HG03196 (cell line): Measurements from ENCODE around the gene PRKN.

Experiments
- ATAC-seq: cut with Tn5 transposase; IDR thresholded peaks from one replicate; pipeline ENCODE4 v1.9.1; 2021; ENCODE audit not compliant: unreplicated experiment

Gene PRKN

GRCh38 chr6:162711376-162711775 lies 16.2 kb downstream of the PRKN start:
- no peak for ATAC-seq

GRCh38 chr6:162710936-162711335 lies 16.6 kb downstream of the PRKN start:
- no peak for ATAC-seq

DNA sequence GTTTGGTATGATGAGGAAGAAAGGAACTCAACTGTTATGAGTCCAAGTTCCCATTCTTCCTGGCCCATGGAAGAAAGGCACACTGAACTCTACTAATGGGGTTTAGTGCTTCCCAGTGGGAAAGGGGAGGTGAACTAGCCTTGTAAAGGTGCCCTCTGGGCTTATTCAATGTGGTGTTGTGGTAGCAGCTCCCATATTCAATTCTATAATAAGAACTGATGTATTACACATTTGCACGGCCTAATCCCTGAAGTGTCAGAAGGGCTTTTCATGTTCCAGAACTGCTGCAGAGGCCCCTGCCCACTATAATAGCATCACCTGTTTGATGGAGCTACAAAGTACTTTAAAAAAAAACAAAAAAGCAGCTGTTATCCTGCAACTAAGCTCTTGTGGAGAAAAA lies 17.1 kb downstream of the PRKN start:
- no peak for ATAC-seq

GRCh38 chr6:162709431-162709830 lies 18.1 kb downstream of the PRKN start:
- no peak for ATAC-seq

- no peak for ATAC-seq
Measured at GRCh38 chr6:162708971-162709370, 18.6 kb downstream of the PRKN start.

DNA sequence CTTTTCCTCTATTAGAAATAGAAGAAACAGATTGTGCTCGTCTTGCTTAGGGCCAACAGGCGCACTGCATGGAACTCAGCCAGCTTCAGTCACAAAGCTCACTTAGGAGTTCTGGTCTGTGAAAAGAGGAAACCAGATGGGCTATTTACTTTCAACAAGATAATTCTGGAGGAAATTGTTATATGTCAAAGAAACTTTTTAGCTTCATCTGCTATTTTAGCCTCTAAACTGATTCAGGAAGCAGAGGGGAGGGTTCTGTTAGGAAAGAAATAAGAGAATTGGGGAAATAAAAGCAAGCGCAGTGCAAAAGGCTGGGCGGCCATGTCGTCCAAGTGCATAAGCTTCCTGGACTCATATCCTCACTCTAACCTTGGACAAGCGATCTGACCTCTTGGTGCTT lies 21.3 kb downstream of the PRKN start:
- ATAC-seq, result no peak

GRCh38 chr6:162705736-162706135 lies 21.8 kb downstream of the PRKN start:
- no peak for ATAC-seq

- no peak for ATAC-seq
Measured at GRCh38 chr6:162704001-162704400, 23.6 kb downstream of the PRKN start.

- no peak for ATAC-seq
Measured at GRCh38 chr6:162702446-162702845, 25.1 kb downstream of the PRKN start.

DNA sequence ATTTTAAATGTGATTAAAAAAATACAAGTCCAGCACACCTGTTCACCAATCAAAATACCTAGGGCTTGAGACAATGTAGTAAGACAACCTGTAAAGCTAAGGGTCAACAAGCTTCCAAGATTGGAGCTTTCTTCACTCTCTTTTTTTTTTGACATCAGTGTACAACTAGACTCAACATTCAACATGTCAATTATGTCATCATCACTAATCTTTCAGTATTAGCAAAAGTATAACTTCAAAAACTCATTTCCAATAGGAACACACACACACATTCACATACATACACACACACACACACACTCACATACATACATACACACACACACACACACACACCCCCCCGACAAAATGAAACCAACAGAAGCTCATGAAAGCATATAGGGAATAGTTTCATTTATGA lies 26.0 kb downstream of the PRKN start:
- no peak for ATAC-seq

DNA sequence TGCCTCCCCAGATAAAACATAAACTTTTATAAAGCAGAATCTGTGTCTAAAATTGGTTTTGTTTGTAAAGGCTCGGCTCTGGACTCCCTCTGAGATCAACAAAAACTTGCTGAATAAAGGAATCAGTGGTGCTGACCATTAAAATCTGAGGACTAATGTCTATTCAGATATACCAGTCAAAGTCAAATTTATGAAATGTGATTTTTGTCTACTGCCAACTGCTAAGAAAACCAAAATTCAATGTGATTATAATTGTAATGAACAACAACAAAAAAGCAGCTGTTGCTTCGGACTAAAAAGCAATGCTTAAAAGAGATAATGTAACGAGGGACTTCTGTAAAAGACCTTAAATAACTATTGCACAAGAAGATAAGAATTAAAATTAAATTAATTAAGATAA lies 26.6 kb downstream of the PRKN start:
- ATAC-seq, result no peak

DNA sequence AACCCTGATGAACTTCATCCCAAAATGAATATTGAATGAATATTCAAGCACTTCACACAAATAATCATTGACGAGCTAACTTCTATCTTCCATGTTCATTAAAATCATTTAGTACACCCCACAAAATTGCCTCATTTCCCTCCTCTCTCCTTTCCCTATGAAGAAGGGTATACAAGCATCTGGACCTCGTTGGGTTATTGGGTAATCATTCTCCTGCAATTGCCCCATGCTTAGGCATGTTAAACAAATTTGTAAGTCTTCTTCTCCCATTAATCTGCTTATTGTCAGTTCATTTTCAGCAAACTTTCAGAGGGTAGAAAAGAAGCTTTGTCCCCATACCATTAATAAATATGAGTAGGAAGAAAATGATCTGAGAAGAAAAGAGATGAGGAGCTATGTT lies 27.6 kb downstream of the PRKN start:
- no peak for ATAC-seq

DNA sequence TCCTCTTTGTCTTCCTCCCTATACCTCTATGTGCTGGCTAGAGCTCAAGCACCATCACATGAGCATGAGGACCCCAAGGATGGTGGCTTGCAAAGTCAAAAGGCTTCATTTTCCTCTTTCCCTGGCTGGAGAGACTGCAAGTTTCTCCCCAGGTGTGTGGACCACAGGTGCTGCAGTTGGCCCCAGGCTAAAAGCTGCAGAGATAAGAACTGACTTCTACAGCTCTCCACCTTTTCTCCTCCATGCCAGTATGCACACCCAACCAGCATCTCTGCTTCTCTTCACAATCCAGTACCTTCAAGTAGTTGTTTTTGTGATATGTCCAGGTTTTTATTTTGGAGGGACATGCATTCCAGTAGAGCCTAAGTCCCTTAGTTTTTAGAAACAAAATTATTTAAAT lies 29.1 kb downstream of the PRKN start:
- ATAC-seq, result no peak

DNA sequence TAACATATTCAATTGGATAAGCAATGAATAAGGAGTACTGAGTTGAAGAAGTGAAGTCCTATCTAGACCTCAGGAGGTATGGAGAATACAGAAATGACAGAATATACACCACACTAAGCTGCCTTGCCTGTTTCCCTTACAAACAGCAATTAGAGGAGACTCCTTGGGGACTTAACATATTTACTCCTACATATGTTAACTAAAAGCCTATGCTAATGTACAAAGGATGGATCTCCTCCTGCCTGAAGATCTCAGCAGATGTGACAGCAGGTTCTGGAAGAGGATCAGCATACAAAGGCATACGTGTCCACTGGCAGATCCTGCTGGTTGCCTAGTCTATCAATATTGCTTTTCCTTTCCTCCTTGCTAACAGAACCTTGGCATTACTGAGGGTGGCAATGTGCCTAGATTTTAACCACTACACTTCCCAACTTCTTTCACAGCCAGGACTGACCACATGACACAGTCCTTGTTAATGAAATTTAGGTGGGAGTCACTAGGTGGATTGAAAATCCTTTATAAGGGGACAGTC lies 29.6 kb downstream of the PRKN start:
- ATAC-seq, result no peak

- ATAC-seq, result no peak
Measured at GRCh38 chr6:162690158-162690557, 37.4 kb downstream of the PRKN start.

DNA sequence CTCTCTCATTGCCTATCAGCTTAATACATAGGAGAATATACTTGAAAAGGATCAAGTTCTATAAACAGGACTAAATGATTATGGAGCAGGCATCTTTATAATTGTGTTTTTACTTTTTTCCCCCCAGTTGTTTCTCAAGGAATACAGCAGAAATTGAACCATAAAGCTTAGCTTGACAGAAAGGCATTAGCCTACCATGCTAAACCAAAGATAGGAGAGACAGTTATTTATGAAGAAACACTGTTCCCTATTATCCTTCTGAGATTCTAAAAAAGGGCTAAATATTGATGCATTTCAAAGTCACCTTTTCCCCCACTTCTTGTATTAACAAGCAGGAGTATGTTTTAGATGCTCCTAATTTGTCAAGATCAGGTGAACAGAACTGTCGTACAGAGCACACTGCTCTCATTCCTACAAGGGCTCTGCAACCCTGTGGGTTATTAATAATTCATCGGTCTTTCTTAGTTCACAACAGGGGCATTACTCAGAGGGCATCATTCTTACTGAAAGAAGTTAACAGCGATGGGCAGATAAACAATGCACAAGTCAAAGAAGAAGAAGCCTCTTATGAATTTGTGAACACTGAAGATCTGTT lies 38.7 kb downstream of the PRKN start:
- no peak for ATAC-seq

- no peak for ATAC-seq
Measured at GRCh38 chr6:162685586-162685985, 42.0 kb downstream of the PRKN start.

- ATAC-seq, result no peak
Measured at GRCh38 chr6:162684961-162685360, 42.6 kb downstream of the PRKN start.

DNA sequence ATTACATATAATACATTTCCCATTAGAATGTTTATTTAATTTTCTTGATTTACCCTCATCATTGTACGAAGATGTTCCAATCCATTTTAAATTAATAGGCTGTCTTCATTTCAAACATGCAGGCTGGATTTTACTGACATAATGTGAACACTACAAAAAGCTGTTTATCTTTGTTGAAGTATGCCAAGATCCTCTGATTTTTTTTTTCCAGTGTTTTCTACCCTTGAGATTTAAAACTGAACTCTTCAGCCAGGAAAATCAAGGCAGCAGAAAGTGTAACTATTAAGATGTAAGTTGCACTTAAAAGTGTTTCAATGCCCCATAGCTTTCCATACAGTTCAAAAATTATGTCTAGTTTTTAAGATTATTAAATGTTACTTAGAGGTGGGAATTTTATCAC lies 43.5 kb downstream of the PRKN start:
- ATAC-seq, result no peak

- ATAC-seq, result no peak
Measured at GRCh38 chr6:162683135-162683534, 44.4 kb downstream of the PRKN start.

DNA sequence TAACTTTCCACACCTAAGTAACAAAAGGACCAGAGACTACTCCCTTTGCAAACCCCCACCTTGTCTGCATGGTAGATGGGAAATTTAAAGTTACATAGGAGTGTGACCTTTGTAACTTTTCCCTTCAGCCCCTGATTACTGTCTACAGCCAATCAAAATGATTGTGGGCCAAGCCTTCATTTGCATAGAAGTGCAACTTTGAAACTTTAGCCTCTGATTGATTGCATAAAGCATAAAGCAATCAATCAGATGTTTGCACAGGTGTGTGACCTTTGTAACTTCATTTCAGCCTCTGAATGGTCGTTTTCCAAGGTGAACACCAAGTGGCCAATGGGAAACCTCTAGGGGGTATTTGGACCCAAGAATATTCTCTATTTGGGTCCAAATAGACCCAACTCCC lies 46.1 kb downstream of the PRKN start:
- ATAC-seq, result no peak

GRCh38 chr6:162680871-162681270 lies 46.7 kb downstream of the PRKN start:
- no peak for ATAC-seq

DNA sequence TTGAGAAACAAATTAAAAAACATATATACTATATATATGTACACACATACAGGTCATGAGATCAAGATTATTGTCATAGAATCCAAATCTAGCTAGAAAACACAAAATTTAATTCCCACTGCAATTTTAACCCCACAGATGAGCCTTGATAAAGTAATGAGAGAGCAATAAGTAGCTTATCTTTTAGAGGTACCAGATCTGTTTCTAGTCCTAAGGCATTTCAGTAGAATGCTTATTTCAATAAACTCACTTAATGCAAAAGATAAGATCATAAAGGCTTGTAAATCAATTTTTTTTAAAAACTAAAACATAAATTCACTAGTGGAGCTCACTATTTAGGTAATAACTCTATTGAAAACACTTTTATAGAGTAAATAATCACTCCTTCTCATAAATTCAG lies 47.2 kb downstream of the PRKN start:
- ATAC-seq, result no peak
